ENCODE measurements around the gene P3H1.

DNA sequence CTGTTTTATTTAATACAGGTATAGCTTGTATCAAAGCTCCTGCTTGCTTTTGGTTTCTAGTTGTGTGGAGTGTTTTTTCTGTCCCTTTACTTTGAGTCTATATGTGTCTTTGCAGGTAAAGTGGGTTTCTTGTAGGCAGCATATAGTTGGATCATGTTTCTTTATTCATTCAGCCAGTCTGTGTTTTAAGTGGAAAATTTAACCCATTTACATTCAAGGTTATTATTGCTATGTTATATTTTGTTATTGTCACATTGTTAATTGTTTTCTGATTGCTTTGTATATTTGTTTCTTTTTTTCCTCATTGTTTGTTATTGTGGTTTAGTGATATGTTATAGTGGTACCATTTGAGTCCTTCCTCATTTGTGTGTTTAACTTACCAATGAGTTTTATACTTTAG, 53.5 kb downstream of the P3H1 start:
- TF ChIP-seq MAX (IDR thresholded peaks at IDR 0.05; ENCODE audit: low read depth, low read length) (no peak), CTCF (IDR thresholded peaks at IDR 0.05; ENCODE audit: low read depth, low read length) (no peak), MYC (IDR thresholded peaks at IDR 0.05; ENCODE audit: low read depth, low read length) (no peak)

Data from NB4 (cell line).